Tibial artery (tissue), 4 donors: ENCODE results near the gene MLLT10.
A peak's percentile ranks its signal among the peaks of the same experiment; 100 is the strongest.

Experiments used
- DNase-seq, 2 donors: peaks; one replicate each; pipeline ENCODE4 v3.0.0-alpha.2; 2019
- H3K27ac ChIP-seq, 2 donors: fragments of 200-600 bp; sonication (generic) in 1 of 2; 1 replicate in 1 of 2; 2 replicates in 1 of 2; pipeline ENCODE4 v1.5.1; 2018 to 2019; ENCODE audit warnings: mild to moderate bottlenecking in 1 of 2
- H3K27me3 ChIP-seq, 2 donors: fragments of 200-600 bp; sonication (generic) in 1 of 2; one replicate each; pipeline versions ENCODE4 v1.5.1 to v1.6.0; 2016 to 2019
- H3K36me3 ChIP-seq, 3 donors: fragments of 200-600 bp; sonication (generic) in 2 of 3; one replicate each; pipeline ENCODE4 v1.5.1; 2016 to 2019; ENCODE audit warnings: mild to moderate bottlenecking in 2 of 3
- H3K4me1 ChIP-seq, 4 donors: fragments of 200-600 bp; sonication (generic) in 2 of 4; 1 replicate in 3 of 4; 2 replicates in 1 of 4; pipeline ENCODE4 v1.5.1; 2016 to 2019
- H3K4me3 ChIP-seq, 2 donors: fragments of 200-600 bp; sonication (generic) in 1 of 2; 1 replicate in 1 of 2; 2 replicates in 1 of 2; pipeline ENCODE4 v1.5.1; 2018 to 2019; ENCODE audit warnings: mild to moderate bottlenecking in 2 of 2
- H3K9me3 ChIP-seq, 3 donors: fragments of 200-600 bp; sonication (generic) in 1 of 3; one replicate each; pipeline ENCODE4 v1.5.1; 2016 to 2019
- CTCF ChIP-seq, 2 experiments: fragments of 200-600 bp in 1 of 2; fragments of 450-650 bp in 1 of 2; IDR thresholded peaks; one replicate each; pipeline ENCODE4 v1.5.1; 2017 to 2019; ENCODE audit warnings: antibody characterized with exemption in 2 of 2, mild to moderate bottlenecking in 1 of 2, moderate library complexity in 1 of 2
- intact Hi-C: fragments of 100-400 bp; cut with DNase I; formaldehyde crosslinking; loops from one replicate; pipeline ENCODE4 v1.15.0; 2023; ENCODE audit warnings: low total_unique reads

The MLLT10 gene

GRCh38 chr10:21528236-21529031 is 5.6 kb upstream of the MLLT10 start:
- no peak for DNase-seq
- Histone ChIP-seq H3K9me3 (no peaks in the 10 kb centered on the region), H3K4me1 (peaks cover 0 to 12% (median 0%) of the 10 kb centered on the region in 4 donors), H3K27ac (peak overlapping the region; percentile 92 to 99), H3K27me3 (peaks cover 0 to 3% of the 10 kb centered on the region in 2 donors), H3K36me3 (no peaks in the 10 kb centered on the region), H3K4me3 (peak overlapping the region; percentile 83 to 90)
- no peak for TF ChIP-seq CTCF (IDR thresholded peaks at IDR 0.05)
- intact Hi-C loops = no loop called here

GRCh38 chr10:21529032-21529910 is 4.8 kb upstream of the MLLT10 start:
- H3K9me3 ChIP-seq = no peaks in the 10 kb centered on the region
- H3K4me3 ChIP-seq = no peak overlapping the region
- peaks cover 0 to 12% (median 0%) of the 10 kb centered on the region in 4 donors for H3K4me1 ChIP-seq
- TF ChIP-seq CTCF (IDR thresholded peaks at IDR 0.05) = no peak
- DNase-seq = no peak
- intact Hi-C loops = no loop called here
- no peaks in the 10 kb centered on the region for H3K27me3 ChIP-seq
- no peaks in the 10 kb centered on the region for H3K36me3 ChIP-seq
- no peak overlapping the region for H3K27ac ChIP-seq

GRCh38 chr10:21530168-21530567 is 3.9 kb upstream of the MLLT10 start:
- no peak for DNase-seq
- no peak overlapping the region for H3K4me3 ChIP-seq
- intact Hi-C loops = no loop called here
- H3K36me3 ChIP-seq = no peaks in the 10 kb centered on the region
- H3K9me3 ChIP-seq = no peaks in the 10 kb centered on the region
- peaks cover 0 to 12% (median 0%) of the 10 kb centered on the region in 4 donors for H3K4me1 ChIP-seq
- no peaks in the 10 kb centered on the region for H3K27me3 ChIP-seq
- no peak for TF ChIP-seq CTCF (IDR thresholded peaks at IDR 0.05)
- H3K27ac ChIP-seq = no peak overlapping the region

- Histone ChIP-seq H3K36me3 (no peaks in the 10 kb centered on the region), H3K4me3 (no peak overlapping the region), H3K9me3 (no peaks in the 10 kb centered on the region), H3K4me1 (peaks cover 0 to 17% (median 2%) of the 10 kb centered on the region in 4 donors), H3K27me3 (no peaks in the 10 kb centered on the region), H3K27ac (peak overlapping the region in 1 of 2 donors; percentile 91)
- DNase-seq = no peak
- intact Hi-C loops = no loop called here
- TF ChIP-seq CTCF (IDR thresholded peaks at IDR 0.05) = no peak
Measured at GRCh38 chr10:21530641-21531040, 3.4 kb upstream of the MLLT10 start.

- Histone ChIP-seq H3K9me3 (no peaks in the 10 kb centered on the region), H3K27ac (peak overlapping the region in 1 of 2 donors; percentile 91), H3K27me3 (no peaks in the 10 kb centered on the region), H3K4me3 (no peak overlapping the region), H3K4me1 (peaks cover 0 to 22% (median 7%) of the 10 kb centered on the region in 4 donors), H3K36me3 (no peaks in the 10 kb centered on the region)
- intact Hi-C loops = no loop called here
- DNase-seq = no peak
- no peak for TF ChIP-seq CTCF (IDR thresholded peaks at IDR 0.05)
Measured at GRCh38 chr10:21531164-21531563, 2.9 kb upstream of the MLLT10 start.
